Upper lobe of left lung (tissue), 4 donors: ENCODE data around the gene DVL3.

Source experiments
- CTCF ChIP-seq, 6 experiments: fragments of 450-650 bp in 4 of 6; fragments of 200-600 bp in 2 of 6; sonication (generic) in 2 of 6; IDR thresholded peaks; one replicate each; pipeline ENCODE4 v1.5.1; 2016 to 2019; ENCODE audit warnings: antibody characterized with exemption in 6 of 6
- POLR2A ChIP-seq, 4 donors: fragments of 450-650 bp; IDR thresholded peaks; one replicate each; pipeline ENCODE4 v1.5.1; 2016 to 2017; ENCODE audit warnings: antibody characterized with exemption in 4 of 4, mild to moderate bottlenecking in 2 of 4

GRCh38 chr3:184140436-184140835 is 14.7 kb upstream of the DVL3 start:
- TF ChIP-seq CTCF (IDR thresholded peaks at IDR 0.05) (no peak), POLR2A (IDR thresholded peaks at IDR 0.05) (no peak)
